Thoracic aorta (tissue), 2 donors: ENCODE results near the gene MFAP5. TPM values are rescaled to one million over a fixed set of nuclear protein-coding genes. Genes with fewer than 3 reads are reported as not detected.
A peak's percentile ranks its signal among the peaks of the same experiment; 100 is the strongest.

Source experiments
- ATAC-seq: fragments of 150-250 bp; one replicate; pipeline ENCODE4 v1.8.0; 2017; ENCODE audit warnings: low read depth; ENCODE audit not compliant: insufficient number of reproducible peaks, low FRiP score
- DNase-seq: peaks from one replicate; pipeline ENCODE4 v3.0.0-alpha.2; 2020; ENCODE audit warnings: low spot score
- H3K27ac ChIP-seq, 2 donors: fragments of 200-600 bp; sonication (generic); 1 replicate in 1 of 2; 2 replicates in 1 of 2; pipeline ENCODE4 v1.5.1; 2016; ENCODE audit warnings: mild to moderate bottlenecking in 2 of 2, moderate library complexity in 2 of 2
- H3K27me3 ChIP-seq: fragments of 200-600 bp; sonication (generic); replicated peaks from 2 replicates; pipeline ENCODE4 v1.6.0; 2016; ENCODE audit warnings: mild to moderate bottlenecking; ENCODE audit not compliant: insufficient read depth
- H3K36me3 ChIP-seq: fragments of 200-600 bp; sonication (generic); one replicate; pipeline ENCODE4 v1.5.1; 2016
- H3K4me1 ChIP-seq, 2 donors: fragments of 200-600 bp; sonication (generic); 1 replicate in 1 of 2; 2 replicates in 1 of 2; pipeline versions ENCODE4 v1.5.1 to v1.6.0; 2016; ENCODE audit warnings: low read depth in 2 of 2, mild to moderate bottlenecking in 1 of 2; ENCODE audit not compliant: control insufficient read depth in 1 of 2
- H3K4me3 ChIP-seq: fragments of 200-600 bp; sonication (generic); 2 replicates; pipeline ENCODE4 v1.5.1; 2016; ENCODE audit warnings: mild to moderate bottlenecking
- H3K9me3 ChIP-seq: fragments of 200-600 bp; sonication (generic); 2 replicates; pipeline ENCODE4 v1.5.1; 2016
- CTCF ChIP-seq: fragments of 200-600 bp; sonication (generic); IDR thresholded peaks from one replicate; pipeline ENCODE4 v1.5.1; 2019; ENCODE audit warnings: antibody characterized with exemption
- total RNA-seq, 2 donors: library from RNA; depleted of rRNA; stranded (reverse); fragments of >200 nt; gene quantifications; one replicate each; pipeline versions ENCODE4 v1.1.0 to v1.2.3, GENCODE V29; 2016

Gene MFAP5
- total RNA-seq, 2 donors from 2014 or later = 158 to 186 TPM

- no peak for DNase-seq
- no peaks in the 10 kb centered on the region for H3K9me3 ChIP-seq
- H3K4me3 ChIP-seq = no peak overlapping the region
- no peak for TF ChIP-seq CTCF
- peak overlapping the region in 1 of 2 donors; percentile 36 for H3K27ac ChIP-seq
- no peaks in the 10 kb centered on the region for H3K27me3 ChIP-seq
- peaks cover 0 to 11% of the 10 kb centered on the region in 2 donors for H3K4me1 ChIP-seq
- no peak for ATAC-seq
- H3K36me3 ChIP-seq = no peaks in the 10 kb centered on the region
Measured at GRCh38 chr12:8681129-8681884, 18.7 kb upstream of the MFAP5 start.

DNA sequence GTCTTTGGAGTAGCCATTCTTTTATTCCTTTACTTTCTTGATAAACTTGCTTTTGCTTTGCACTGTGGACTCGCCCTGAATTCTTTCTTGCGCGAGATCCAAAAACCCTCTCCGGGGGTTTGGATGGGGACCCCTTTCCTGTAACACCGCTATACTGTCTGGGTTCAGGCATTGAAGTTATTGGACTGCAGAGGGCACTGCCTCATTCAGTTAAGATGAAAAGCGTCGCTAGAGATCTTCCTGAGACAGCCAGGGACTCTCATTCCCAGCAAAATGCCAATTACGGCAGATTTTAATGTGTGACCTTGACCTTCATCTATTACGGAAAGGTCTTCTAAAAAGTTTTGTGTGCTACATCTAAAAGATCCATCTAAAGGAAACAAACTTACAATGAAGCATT, 17.9 kb upstream of the MFAP5 start:
- H3K36me3 ChIP-seq = no peaks in the 10 kb centered on the region
- no peaks in the 10 kb centered on the region for H3K27me3 ChIP-seq
- H3K4me3 ChIP-seq = no peak overlapping the region
- no peak for ATAC-seq
- TF ChIP-seq CTCF = no peak
- DNase-seq = no peak
- H3K4me1 ChIP-seq = peaks cover 0 to 11% of the 10 kb centered on the region in 2 donors
- H3K27ac ChIP-seq = no peak overlapping the region
- H3K9me3 ChIP-seq = no peaks in the 10 kb centered on the region

- Histone ChIP-seq H3K4me1 (peaks cover 0 to 11% of the 10 kb centered on the region in 2 donors), H3K27ac (no peak overlapping the region), H3K9me3 (no peaks in the 10 kb centered on the region), H3K36me3 (no peaks in the 10 kb centered on the region), H3K27me3 (no peaks in the 10 kb centered on the region), H3K4me3 (no peak overlapping the region)
- no peak for TF ChIP-seq CTCF
- DNase-seq = no peak
- no peak for ATAC-seq
Measured at GRCh38 chr12:8678661-8679111, 16.1 kb upstream of the MFAP5 start.

- no peak for DNase-seq
- no peak for ATAC-seq
- no peak for TF ChIP-seq CTCF
- no peak overlapping the region for H3K27ac ChIP-seq
- H3K9me3 ChIP-seq = no peaks in the 10 kb centered on the region
- H3K27me3 ChIP-seq = no peaks in the 10 kb centered on the region
- no peak overlapping the region for H3K4me3 ChIP-seq
- H3K4me1 ChIP-seq = peaks cover 0 to 11% of the 10 kb centered on the region in 2 donors
- no peaks in the 10 kb centered on the region for H3K36me3 ChIP-seq
Measured at GRCh38 chr12:8677362-8677761, 14.7 kb upstream of the MFAP5 start.

GRCh38 chr12:8676651-8677050, 14.0 kb upstream of the MFAP5 start:
- no peaks in the 10 kb centered on the region for H3K9me3 ChIP-seq
- no peak for TF ChIP-seq CTCF
- peaks cover 0 to 8% of the 10 kb centered on the region in 2 donors for H3K4me1 ChIP-seq
- ATAC-seq = no peak
- H3K4me3 ChIP-seq = no peak overlapping the region
- DNase-seq = no peak
- no peaks in the 10 kb centered on the region for H3K36me3 ChIP-seq
- no peaks in the 10 kb centered on the region for H3K27me3 ChIP-seq
- H3K27ac ChIP-seq = no peak overlapping the region
